ENCODE results near the gene NID1. TPM values are rescaled to one million over a fixed set of nuclear protein-coding genes. Genes with fewer than 3 reads are reported as not detected.
"Not testable (repeated sequence)": the region's sequence is repeated elsewhere in the genome, so short reads cannot be mapped to it uniquely, and the experiment has no call there.

Gene NID1
- total RNA-seq, 5 donors from 2014 or later (not counting 1 experiment from before 2014, with no cell fraction given): 0.05 to 0.50 (median 0.34) TPM; not detected in 1

GRCh38 chr1:236079703-236080102, 14.8 kb upstream of the NID1 start:
- CTCF ChIA-PET: no interaction called here
- no peak for DNase-seq
- no peak overlapping the region for H3K27ac Mint-ChIP-seq

GRCh38 chr1:236078993-236079392, 14.1 kb upstream of the NID1 start:
- H3K4me1 Mint-ChIP-seq: no peaks in the 10 kb centered on the region
- H3K27me3 Mint-ChIP-seq: peaks cover 0 to 6% of the 10 kb centered on the region in 2 donors
- ChIA-PET POLR2A (interaction anchor here in 1 of 2 donors (0.6 kb wide), 1 partner anchor 667 kb away, joined by 3 read pairs; no protein-coding TSS in a partner anchor), CTCF (no interaction called here)
- no peaks in the 10 kb centered on the region for H3K36me3 Mint-ChIP-seq
- ATAC-seq (replicated peaks in 1 of 4) (no peak), DNase-seq (no peak)
- no peak overlapping the region for H3K4me3 Mint-ChIP-seq
- Histone ChIP-seq H3K27me3 (replicated peaks in 1 of 2; ENCODE audit: control insufficient read depth in 2 of 2, extremely low read depth in 1 of 2, insufficient read depth in 2 of 2, low read length in 1 of 2) (peaks cover 0 to 3% of the 10 kb centered on the region in 2 experiments), H3K36me3 (ENCODE audit: control insufficient read depth in 2 of 2, extremely low read depth in 1 of 2, insufficient read depth in 1 of 2, low read length in 1 of 2) (no peaks in the 10 kb centered on the region), H3K27ac (ENCODE audit: low read length) (no peak overlapping the region), H3K4me3 (ENCODE audit: control insufficient read depth in 1 of 2, extremely low read depth in 1 of 2, low read length in 1 of 2) (no peak overlapping the region), H3K9me3 (no peaks in the 10 kb centered on the region), H3K4me1 (ENCODE audit: control insufficient read depth in 1 of 2, extremely low read depth in 1 of 2, insufficient read depth in 2 of 2, low read length in 2 of 2) (no peaks in the 10 kb centered on the region)
- 83% methylated on average over 1 of the region's 2 CpGs for WGBS (ENCODE audit: insufficient coverage)
- peaks cover 0 to 5% (median 0%) of the 10 kb centered on the region in 3 donors for H3K9me3 Mint-ChIP-seq
- no peak overlapping the region for H3K27ac Mint-ChIP-seq

More at GRCh38 chr1:236079703-236080102, 14.8 kb upstream of the NID1 start:
- Mint-ChIP-seq H3K4me1 (no peaks in the 10 kb centered on the region), H3K36me3 (no peaks in the 10 kb centered on the region), H3K4me3 (no peak overlapping the region), H3K9me3 (peaks cover 0 to 5% (median 0%) of the 10 kb centered on the region in 3 donors), H3K27me3 (peaks cover 0 to 5% of the 10 kb centered on the region in 2 donors)
- H3K27ac ChIP-seq (ENCODE audit: low read length): no peak overlapping the region
- no peak for ATAC-seq (replicated peaks in 1 of 4)
- no peaks in the 10 kb centered on the region for H3K27me3 ChIP-seq (replicated peaks in 1 of 2; ENCODE audit: control insufficient read depth in 2 of 2, extremely low read depth in 1 of 2, insufficient read depth in 2 of 2, low read length in 1 of 2)
- H3K4me3 ChIP-seq (ENCODE audit: control insufficient read depth in 1 of 2, extremely low read depth in 1 of 2, low read length in 1 of 2): no peak overlapping the region
- WGBS (ENCODE audit: insufficient coverage): no CpG with 5 or more reads among the region's 5 CpGs
- POLR2A ChIA-PET: no interaction called here
- no peaks in the 10 kb centered on the region for H3K36me3 ChIP-seq (ENCODE audit: control insufficient read depth in 2 of 2, extremely low read depth in 1 of 2, insufficient read depth in 1 of 2, low read length in 1 of 2)
- H3K4me1 ChIP-seq (ENCODE audit: control insufficient read depth in 1 of 2, extremely low read depth in 1 of 2, insufficient read depth in 2 of 2, low read length in 2 of 2): no peaks in the 10 kb centered on the region
- no peaks in the 10 kb centered on the region for H3K9me3 ChIP-seq

- CTCF ChIA-PET; H3K4me3 ChIP-seq (ENCODE audit: control insufficient read depth in 1 of 2, extremely low read depth in 1 of 2, low read length in 1 of 2); H3K27me3 ChIP-seq (replicated peaks in 1 of 2; ENCODE audit: control insufficient read depth in 2 of 2, extremely low read depth in 1 of 2, insufficient read depth in 2 of 2, low read length in 1 of 2); POLR2A ChIA-PET; ATAC-seq (replicated peaks in 1 of 4); H3K36me3 Mint-ChIP-seq; H3K27ac ChIP-seq (ENCODE audit: low read length); H3K4me3 Mint-ChIP-seq; H3K4me1 ChIP-seq (ENCODE audit: control insufficient read depth in 1 of 2, extremely low read depth in 1 of 2, insufficient read depth in 2 of 2, low read length in 2 of 2); H3K9me3 Mint-ChIP-seq; H3K9me3 ChIP-seq; H3K27me3 Mint-ChIP-seq; H3K4me1 Mint-ChIP-seq; H3K27ac Mint-ChIP-seq; H3K36me3 ChIP-seq (ENCODE audit: control insufficient read depth in 2 of 2, extremely low read depth in 1 of 2, insufficient read depth in 1 of 2, low read length in 1 of 2); DNase-seq: not testable (repeated sequence)
- no CpG with 5 or more reads among the region's 4 CpGs for WGBS (ENCODE audit: insufficient coverage)
These were observed 13.2 kb upstream of the NID1 start for GRCh38 chr1:236078077-236078476.

GRCh38 chr1:236075848-236076247, 11.0 kb upstream of the NID1 start:
- Mint-ChIP-seq H3K9me3 (peaks cover 0 to 5% (median 0%) of the 10 kb centered on the region in 3 donors), H3K27ac (no peak overlapping the region), H3K27me3 (peaks cover 7 to 12% of the 10 kb centered on the region in 2 donors), H3K4me3 (no peak overlapping the region), H3K4me1 (no peaks in the 10 kb centered on the region), H3K36me3 (no peaks in the 10 kb centered on the region)
- ChIA-PET POLR2A (no interaction called here), CTCF (no interaction called here)
- Histone ChIP-seq H3K4me3 (ENCODE audit: control insufficient read depth in 1 of 2, extremely low read depth in 1 of 2, low read length in 1 of 2) (no peak overlapping the region), H3K27me3 (replicated peaks in 1 of 2; ENCODE audit: control insufficient read depth in 2 of 2, extremely low read depth in 1 of 2, insufficient read depth in 2 of 2, low read length in 1 of 2) (peaks cover 0 to 3% of the 10 kb centered on the region in 2 experiments), H3K9me3 (no peaks in the 10 kb centered on the region), H3K4me1 (ENCODE audit: control insufficient read depth in 1 of 2, extremely low read depth in 1 of 2, insufficient read depth in 2 of 2, low read length in 2 of 2) (no peaks in the 10 kb centered on the region), H3K36me3 (ENCODE audit: control insufficient read depth in 2 of 2, extremely low read depth in 1 of 2, insufficient read depth in 1 of 2, low read length in 1 of 2) (no peaks in the 10 kb centered on the region), H3K27ac (ENCODE audit: low read length) (no peak overlapping the region)
- ATAC-seq (replicated peaks in 1 of 4) (no peak), DNase-seq (no peak)
- WGBS (ENCODE audit: insufficient coverage): 57% methylated on average over 1 of the region's 4 CpGs

GRCh38 chr1:236073307-236073897, 8.5 kb upstream of the NID1 start:
- no peak overlapping the region for H3K4me3 ChIP-seq (ENCODE audit: control insufficient read depth in 1 of 2, extremely low read depth in 1 of 2, low read length in 1 of 2)
- Mint-ChIP-seq H3K36me3 (no peaks in the 10 kb centered on the region), H3K9me3 (peaks cover 0 to 9% (median 0%) of the 10 kb centered on the region in 3 donors), H3K4me3 (no peak overlapping the region), H3K27me3 (peaks cover 15% of the 10 kb centered on the region in 2 donors), H3K27ac (no peak overlapping the region), H3K4me1 (no peaks in the 10 kb centered on the region)
- no peak for ATAC-seq (replicated peaks in 1 of 4)
- 92% methylated on average over 4 of the region's 4 CpGs for WGBS (ENCODE audit: insufficient coverage)
- ChIA-PET POLR2A (no interaction called here), CTCF (no interaction called here)
- no peaks in the 10 kb centered on the region for H3K36me3 ChIP-seq (ENCODE audit: control insufficient read depth in 2 of 2, extremely low read depth in 1 of 2, insufficient read depth in 1 of 2, low read length in 1 of 2)
- H3K9me3 ChIP-seq: no peaks in the 10 kb centered on the region
- H3K4me1 ChIP-seq (ENCODE audit: control insufficient read depth in 1 of 2, extremely low read depth in 1 of 2, insufficient read depth in 2 of 2, low read length in 2 of 2): no peaks in the 10 kb centered on the region
- DNase-seq: no peak
- no peak overlapping the region for H3K27ac ChIP-seq (ENCODE audit: low read length)
- peaks cover 0 to 3% of the 10 kb centered on the region in 2 experiments for H3K27me3 ChIP-seq (replicated peaks in 1 of 2; ENCODE audit: control insufficient read depth in 2 of 2, extremely low read depth in 1 of 2, insufficient read depth in 2 of 2, low read length in 1 of 2)

- Mint-ChIP-seq H3K9me3 (peaks cover 0 to 4% (median 0%) of the 10 kb centered on the region in 3 donors), H3K36me3 (no peaks in the 10 kb centered on the region), H3K4me1 (peaks cover 3 to 8% (median 4%) of the 10 kb centered on the region in 3 donors), H3K4me3 (no peak overlapping the region), H3K27ac (no peak overlapping the region), H3K27me3 (peaks cover 15 to 21% of the 10 kb centered on the region in 2 donors)
- no CpG with 5 or more reads among the region's 5 CpGs for WGBS (ENCODE audit: insufficient coverage)
- H3K4me3 ChIP-seq (ENCODE audit: control insufficient read depth in 1 of 2, extremely low read depth in 1 of 2, low read length in 1 of 2): no peak overlapping the region
- ATAC-seq (replicated peaks in 1 of 4): no peak
- peaks cover 2 to 4% of the 10 kb centered on the region in 2 experiments for H3K4me1 ChIP-seq (ENCODE audit: control insufficient read depth in 1 of 2, extremely low read depth in 1 of 2, insufficient read depth in 2 of 2, low read length in 2 of 2)
- H3K36me3 ChIP-seq (ENCODE audit: control insufficient read depth in 2 of 2, extremely low read depth in 1 of 2, insufficient read depth in 1 of 2, low read length in 1 of 2): no peaks in the 10 kb centered on the region
- H3K27ac ChIP-seq (ENCODE audit: low read length): no peak overlapping the region
- H3K9me3 ChIP-seq: no peaks in the 10 kb centered on the region
- no peak for DNase-seq
- peaks cover 0 to 5% of the 10 kb centered on the region in 2 experiments for H3K27me3 ChIP-seq (replicated peaks in 1 of 2; ENCODE audit: control insufficient read depth in 2 of 2, extremely low read depth in 1 of 2, insufficient read depth in 2 of 2, low read length in 1 of 2)
- POLR2A ChIA-PET: no interaction called here
- CTCF ChIA-PET: no interaction called here
These were observed 7.1 kb upstream of the NID1 start for GRCh38 chr1:236072001-236072400.

Data from T-cell (primary cell).